CD4-positive, alpha-beta memory T cell (primary cell): Measurements from ENCODE around the gene GPR75. TPM values are rescaled to one million over a fixed set of nuclear protein-coding genes. Genes with fewer than 3 reads are reported as not detected.

Source experiments
- CTCF ChIA-PET: fragments of 350-600 bp; sonication (Branson Sonifier 250); formaldehyde crosslinking; loops from one replicate; lab custom pipeline; 2021; ENCODE audit warnings: inconsistent platforms; ENCODE audit not compliant: partially characterized antibody; lab: Charles Lee
- POLR2A ChIA-PET: fragments of 350-600 bp; sonication (Branson Sonifier 250); formaldehyde crosslinking; loops from one replicate; lab custom pipeline; 2021; ENCODE audit not compliant: partially characterized antibody; lab: Charles Lee
- DNase-seq, 5 donors: peaks; one replicate each; pipeline versions ENCODE4 v3.0.0 to v3.0.0-alpha.2; 2020 to 2022; ENCODE audit warnings: mixed read lengths in 1 of 5
- H3K27ac ChIP-seq: one replicate; pipeline ENCODE4 v1.7.0; 2013; ENCODE audit warnings: low read depth, low read length
- H3K27me3 ChIP-seq: 2 replicates; pipeline ENCODE4 v1.7.0; 2013; ENCODE audit warnings: mild to moderate bottlenecking, low read length, moderate library complexity; ENCODE audit not compliant: insufficient read depth
- H3K36me3 ChIP-seq: 2 replicates; pipeline ENCODE4 v1.7.0; 2013; ENCODE audit warnings: mild to moderate bottlenecking, low read length, moderate library complexity; ENCODE audit not compliant: insufficient read depth
- H3K4me1 ChIP-seq: 2 replicates; pipeline ENCODE4 v1.7.0; 2013; ENCODE audit warnings: mild to moderate bottlenecking, low read length, moderate library complexity; ENCODE audit not compliant: insufficient read depth
- H3K4me3 ChIP-seq, 2 donors: one replicate each; pipeline ENCODE4 v1.7.0; 2013; ENCODE audit warnings: low read length in 2 of 2, mild to moderate bottlenecking in 1 of 2
- H3K9me3 ChIP-seq, 2 donors: one replicate each; pipeline ENCODE4 v1.7.0; 2013; ENCODE audit warnings: low read length in 2 of 2, control low read depth in 1 of 2; ENCODE audit not compliant: control insufficient read depth in 1 of 2
- H3K27ac Mint-ChIP-seq, 7 donors: one replicate each; pipeline ENCODE4 v1.8.0; 2020 to 2021; ENCODE audit warnings: mixed read lengths in 7 of 7, mild to moderate bottlenecking in 6 of 7, inconsistent platforms in 3 of 7, moderate library complexity in 3 of 7
- H3K27me3 Mint-ChIP-seq, 2 donors: one replicate each; pipeline ENCODE4 v1.8.0; 2020 to 2021; ENCODE audit warnings: mixed read lengths in 2 of 2
- H3K36me3 Mint-ChIP-seq, 2 donors: one replicate each; pipeline ENCODE4 v1.8.0; 2020 to 2021; ENCODE audit warnings: mixed read lengths in 2 of 2, inconsistent platforms in 1 of 2, mild to moderate bottlenecking in 1 of 2
- H3K4me1 Mint-ChIP-seq, 4 donors: one replicate each; pipeline ENCODE4 v1.8.0; 2020 to 2021; ENCODE audit warnings: mixed read lengths in 4 of 4, mild to moderate bottlenecking in 1 of 4
- H3K4me3 Mint-ChIP-seq, 8 donors: one replicate each; pipeline ENCODE4 v1.8.0; 2020 to 2021; ENCODE audit warnings: mixed read lengths in 8 of 8, mild to moderate bottlenecking in 7 of 8, moderate library complexity in 6 of 8, inconsistent platforms in 3 of 8
- H3K9me3 Mint-ChIP-seq, 8 donors: one replicate each; pipeline ENCODE4 v1.8.0; 2020 to 2021; ENCODE audit warnings: mixed read lengths in 8 of 8, mild to moderate bottlenecking in 5 of 8, inconsistent platforms in 3 of 8, moderate library complexity in 1 of 8
- intact Hi-C: fragments of 100-400 bp; cut with micrococcal nuclease; formaldehyde crosslinking; loops from one replicate; pipeline ENCODE4 v1.15.1; 2023
- microRNA-seq: library from miRNA; unstranded; fragments of <30 nt; microRNA quantifications from one replicate; pipeline ENCODE4 v1.2.0, GENCODE V29; 2021; ENCODE audit warnings: borderline replicate concordance, borderline number of aligned reads, borderline microRNAs expressed, mixed read lengths
- polyA plus RNA-seq, 2 donors: library from polyadenylated mRNA; unstranded; fragments of 300-500 nt; fragmentation: Illumina TruSeq; gene quantifications; one replicate each; pipeline ENCODE4 v1.2.3, GENCODE V29; 2021
- total RNA-seq, 2 experiments: library from RNA; stranded (reverse); gene quantifications; one replicate each; pipeline ENCODE4 v1.2.3, GENCODE V29; 2021

GPR75 gene
- total and polyA plus RNA-seq, 4 experiments from 2014 or later, result 3.1 to 4.3 TPM; not detected in 2

DNA sequence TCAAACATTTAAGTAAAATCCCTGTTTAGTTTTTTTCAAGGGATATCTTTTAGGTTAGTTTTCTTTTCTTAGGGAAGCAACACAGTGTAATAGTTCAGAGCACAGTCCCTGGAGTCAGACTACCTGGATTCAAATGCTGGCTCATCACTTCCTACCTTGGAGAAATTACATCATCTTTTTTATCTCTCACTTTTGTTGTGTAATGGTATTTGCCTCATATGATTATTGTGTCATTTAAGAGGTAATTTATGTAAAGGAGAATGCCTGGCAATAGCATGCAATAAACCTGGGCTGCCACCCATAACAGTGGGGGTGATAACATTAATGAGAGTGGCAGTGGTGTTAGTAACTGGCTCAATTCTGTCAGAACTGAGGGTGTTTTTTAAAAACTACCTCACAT is 46.6 kb downstream of the GPR75 start:
- intact Hi-C loops, result no loop called here
- no peak overlapping the region for H3K27ac ChIP-seq

GRCh38 chr2:53811601-53812000 is 48.2 kb downstream of the GPR75 start:
- POLR2A ChIA-PET, result no interaction called here

More for the DNA sequence above, 46.6 kb downstream of the GPR75 start:
- Mint-ChIP-seq H3K27ac (peak overlapping the region in 1 of 7 donors; percentile 71), H3K4me3 (no peak overlapping the region), H3K36me3 (peaks cover 55 to 81% of the 10 kb centered on the region in 2 donors), H3K27me3 (no peaks in the 10 kb centered on the region), H3K9me3 (no peaks in the 10 kb centered on the region), H3K4me1 (no peaks in the 10 kb centered on the region)
- Histone ChIP-seq H3K36me3 (peaks cover 67% of the 10 kb centered on the region), H3K4me1 (no peaks in the 10 kb centered on the region), H3K9me3 (no peaks in the 10 kb centered on the region), H3K27me3 (no peaks in the 10 kb centered on the region), H3K4me3 (no peak overlapping the region)
- no peak for DNase-seq
- ChIA-PET CTCF (no interaction called here), POLR2A (interaction anchor here (0.6 kb wide), 1 partner anchor 420 kb away, joined by 4 read pairs; no protein-coding TSS in a partner anchor)

More at GRCh38 chr2:53811601-53812000, 48.2 kb downstream of the GPR75 start:
- H3K4me3 ChIP-seq, result no peak overlapping the region
- Mint-ChIP-seq H3K9me3 (no peaks in the 10 kb centered on the region), H3K36me3 (peaks cover 50 to 80% of the 10 kb centered on the region in 2 donors), H3K4me1 (peaks cover 0 to 3% (median 0%) of the 10 kb centered on the region in 4 donors), H3K27ac (no peak overlapping the region), H3K27me3 (no peaks in the 10 kb centered on the region), H3K4me3 (no peak overlapping the region)
- H3K27me3 ChIP-seq, result no peaks in the 10 kb centered on the region
- H3K9me3 ChIP-seq, result no peaks in the 10 kb centered on the region
- peaks cover 64% of the 10 kb centered on the region for H3K36me3 ChIP-seq
- intact Hi-C loops, result no loop called here
- H3K27ac ChIP-seq, result no peak overlapping the region
- CTCF ChIA-PET, result no interaction called here
- DNase-seq, result no peak
- H3K4me1 ChIP-seq, result no peaks in the 10 kb centered on the region

Small RNAs within 50 kb of the gene (microRNA-seq; reads per million reads assigned to microRNA genes)
- gene MIR3682, result not detected

Other genes with a start within 250 kb of the GPR75 start
- 1 to 10 TPM; 1.5 to 1.6 TPM for gene CHAC2, start 92.2 kb downstream of the GPR75 start, total RNA-seq
- 1 to 10 TPM; 3.6 to 4.9 TPM for gene CHAC2, start 92.2 kb downstream of the GPR75 start, polyA plus RNA-seq
- gene ASB3, start 73.0 kb downstream of the GPR75 start, total RNA-seq, result 10 to 100 TPM; 40.1 to 43.5 TPM
- 10 to 100 TPM; 18.1 to 29.2 TPM for gene ASB3, start 73.0 kb downstream of the GPR75 start, polyA plus RNA-seq
- 10 to 100 TPM; 32.4 to 33.6 TPM for gene ERLEC1, start 72.9 kb downstream of the GPR75 start, total RNA-seq
- gene ERLEC1, start 72.9 kb downstream of the GPR75 start, polyA plus RNA-seq, result 10 to 100 TPM; 37.1 to 47.3 TPM
- 10 to 100 TPM; 41.7 to 49.9 TPM for gene PSME4, start 111.0 kb upstream of the GPR75 start, total RNA-seq
- 1 to 10 TPM; 2.3 to 8.3 TPM for gene PSME4, start 111.0 kb upstream of the GPR75 start, polyA plus RNA-seq